ENCODE measurements around the gene GSTA5.
"Not testable (repeated sequence)": the region's sequence is repeated elsewhere in the genome, so short reads cannot be mapped to it uniquely, and the experiment has no call there.

Gene GSTA5

GRCh38 chr6:52789658-52790057, 51.0 kb downstream of the GSTA5 start:
- DNase-seq (ENCODE audit: low read depth in 2 of 3, low spot score in 1 of 3) = not testable (repeated sequence)

GRCh38 chr6:52788478-52788877, 52.1 kb downstream of the GSTA5 start:
- no peak for DNase-seq (ENCODE audit: low read depth in 2 of 3, low spot score in 1 of 3)

- DNase-seq (ENCODE audit: low read depth in 2 of 3, low spot score in 1 of 3) = no peak
Measured at GRCh38 chr6:52787917-52788316, 52.7 kb downstream of the GSTA5 start.

GRCh38 chr6:52786249-52786956, 54.2 kb downstream of the GSTA5 start:
- no peak for DNase-seq (ENCODE audit: low read depth in 2 of 3, low spot score in 1 of 3)

GRCh38 chr6:52782696-52783274, 57.8 kb downstream of the GSTA5 start:
- not testable (repeated sequence) for DNase-seq (ENCODE audit: low read depth in 2 of 3, low spot score in 1 of 3)

GRCh38 chr6:52782209-52782608, 58.4 kb downstream of the GSTA5 start:
- not testable (repeated sequence) for DNase-seq (ENCODE audit: low read depth in 2 of 3, low spot score in 1 of 3)

Data from stimulated activated CD4-positive, alpha-beta T cell treated with anti-CD3 and anti-CD28 coated beads, Interleukin-12 subunit alpha, Interleukin-12 subunit beta, amount 100 ng/mL, for 48 hours (primary cell).